ENCODE measurements around the gene FOXO6.

The FOXO6 gene

DNA sequence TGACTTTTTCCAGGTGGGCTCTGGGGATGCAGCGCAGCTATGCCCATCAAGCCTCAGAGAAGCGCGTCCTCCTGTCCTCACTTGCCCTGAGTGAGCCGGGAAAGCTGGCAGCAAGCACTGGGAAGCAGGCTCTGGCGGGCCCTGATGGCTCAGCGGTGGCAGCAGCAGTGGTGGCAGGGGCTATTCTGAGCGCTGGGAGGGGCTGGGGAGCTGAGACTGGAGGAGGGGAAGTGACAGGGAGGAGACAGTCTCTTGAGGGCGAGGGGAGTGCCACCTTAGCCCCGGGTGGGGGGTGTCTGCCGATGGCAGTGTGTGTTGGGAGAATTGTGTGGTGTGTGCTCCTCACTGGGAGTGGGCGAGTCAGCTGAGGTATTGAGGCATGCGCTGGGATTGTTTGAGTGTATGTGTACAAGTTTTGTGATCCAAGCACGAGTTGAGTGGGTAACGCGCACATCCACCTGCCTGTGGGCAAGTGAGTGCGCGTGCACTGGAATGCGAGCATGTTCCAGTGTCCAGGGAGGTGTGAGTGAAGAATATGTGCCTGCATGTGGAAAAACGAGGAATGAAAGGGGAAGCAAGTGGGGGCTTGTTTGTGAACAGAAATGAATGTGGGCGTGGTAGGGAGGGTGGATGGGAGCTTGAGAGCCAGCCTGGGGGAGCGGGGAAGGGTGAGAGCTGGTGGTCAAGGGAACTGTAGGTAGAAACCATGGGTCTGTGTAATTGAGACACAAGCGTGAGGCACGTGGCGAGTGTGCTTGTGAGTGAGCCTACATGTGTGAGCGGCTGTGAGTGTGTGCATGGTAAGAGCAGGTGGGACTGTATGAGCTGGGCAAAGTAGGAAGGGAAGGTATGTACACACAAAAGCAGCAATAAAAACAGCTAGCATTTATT lies 2.9 kb upstream of the FOXO6 start:
- TF ChIP-seq, protein P1, sequence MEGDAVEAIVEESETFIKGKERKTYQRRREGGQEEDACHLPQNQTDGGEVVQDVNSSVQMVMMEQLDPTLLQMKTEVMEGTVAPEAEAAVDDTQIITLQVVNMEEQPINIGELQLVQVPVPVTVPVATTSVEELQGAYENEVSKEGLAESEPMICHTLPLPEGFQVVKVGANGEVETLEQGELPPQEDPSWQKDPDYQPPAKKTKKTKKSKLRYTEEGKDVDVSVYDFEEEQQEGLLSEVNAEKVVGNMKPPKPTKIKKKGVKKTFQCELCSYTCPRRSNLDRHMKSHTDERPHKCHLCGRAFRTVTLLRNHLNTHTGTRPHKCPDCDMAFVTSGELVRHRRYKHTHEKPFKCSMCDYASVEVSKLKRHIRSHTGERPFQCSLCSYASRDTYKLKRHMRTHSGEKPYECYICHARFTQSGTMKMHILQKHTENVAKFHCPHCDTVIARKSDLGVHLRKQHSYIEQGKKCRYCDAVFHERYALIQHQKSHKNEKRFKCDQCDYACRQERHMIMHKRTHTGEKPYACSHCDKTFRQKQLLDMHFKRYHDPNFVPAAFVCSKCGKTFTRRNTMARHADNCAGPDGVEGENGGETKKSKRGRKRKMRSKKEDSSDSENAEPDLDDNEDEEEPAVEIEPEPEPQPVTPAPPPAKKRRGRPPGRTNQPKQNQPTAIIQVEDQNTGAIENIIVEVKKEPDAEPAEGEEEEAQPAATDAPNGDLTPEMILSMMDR (IDR thresholded peaks at IDR 0.05) = no peak
- Mint-ChIP-seq H3K4me1 (peaks cover 45% of the 10 kb centered on the region), H3K36me3 (ENCODE audit: low read depth) (no peaks in the 10 kb centered on the region), H3K9me3 (no peaks in the 10 kb centered on the region), H3K27me3 (ENCODE audit: low read depth, poor library complexity) (peaks cover 39% of the 10 kb centered on the region), H3K27ac (no peak overlapping the region), H3K4me3 (no peak overlapping the region)
- DNase-seq = no peak

- no peak for DNase-seq
- no peak overlapping the region for H3K27ac Mint-ChIP-seq
- H3K27me3 Mint-ChIP-seq (ENCODE audit: low read depth, poor library complexity) = peaks cover 46% of the 10 kb centered on the region
- peaks cover 52% of the 10 kb centered on the region for H3K4me1 Mint-ChIP-seq
- no peaks in the 10 kb centered on the region for H3K36me3 Mint-ChIP-seq (ENCODE audit: low read depth)
- no peaks in the 10 kb centered on the region for H3K9me3 Mint-ChIP-seq
- TF ChIP-seq, protein P1 (IDR thresholded peaks at IDR 0.05) = no peak
- peak overlapping the region; percentile 73 for H3K4me3 Mint-ChIP-seq
Measured at GRCh38 chr1:41359211-41360073, 1.8 kb upstream of the FOXO6 start.

GRCh38 chr1:41360074-41360785 lies 1.0 kb upstream of the FOXO6 start:
- no peak overlapping the region for H3K27ac Mint-ChIP-seq
- DNase-seq = no peak
- H3K27me3 Mint-ChIP-seq (ENCODE audit: low read depth, poor library complexity) = peaks cover 54% of the 10 kb centered on the region
- TF ChIP-seq, protein P1 (IDR thresholded peaks at IDR 0.05) = no peak
- peak overlapping the region; percentile 73 for H3K4me3 Mint-ChIP-seq
- no peaks in the 10 kb centered on the region for H3K36me3 Mint-ChIP-seq (ENCODE audit: low read depth)
- no peaks in the 10 kb centered on the region for H3K9me3 Mint-ChIP-seq
- peaks cover 58% of the 10 kb centered on the region for H3K4me1 Mint-ChIP-seq

DNA sequence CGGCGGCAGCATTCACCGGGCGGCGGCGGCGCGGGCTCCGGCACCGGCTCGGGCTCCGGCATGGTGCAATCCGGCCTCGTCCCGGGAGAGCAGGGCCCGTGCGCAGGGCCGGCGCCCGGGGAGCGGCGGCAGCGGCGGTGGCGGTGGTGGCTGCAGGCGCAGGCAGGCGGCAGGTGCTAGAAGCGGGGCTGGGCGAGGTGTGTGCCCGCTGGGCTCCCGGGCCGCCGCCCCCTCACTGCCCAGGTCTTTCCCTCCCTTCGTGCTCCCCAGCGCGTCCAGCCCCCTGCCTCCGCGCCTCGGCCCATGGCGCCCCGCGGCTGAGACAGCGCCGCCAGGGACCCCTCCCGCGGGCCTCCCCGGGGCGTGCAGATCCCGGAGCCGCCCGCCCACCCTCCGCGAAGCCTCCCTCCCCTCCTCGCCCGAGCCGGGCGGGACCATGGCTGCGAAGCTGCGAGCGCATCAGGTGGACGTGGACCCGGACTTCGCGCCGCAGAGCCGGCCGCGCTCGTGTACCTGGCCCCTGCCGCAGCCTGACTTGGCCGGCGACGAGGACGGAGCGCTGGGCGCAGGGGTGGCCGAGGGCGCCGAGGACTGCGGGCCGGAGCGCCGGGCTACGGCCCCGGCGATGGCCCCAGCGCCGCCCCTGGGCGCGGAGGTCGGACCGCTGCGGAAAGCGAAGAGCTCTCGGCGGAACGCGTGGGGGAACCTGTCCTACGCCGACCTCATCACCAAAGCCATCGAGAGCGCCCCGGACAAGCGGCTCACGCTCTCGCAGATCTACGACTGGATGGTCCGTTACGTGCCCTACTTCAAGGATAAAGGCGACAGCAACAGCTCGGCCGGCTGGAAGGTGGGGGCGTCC lies 492 bp downstream of the FOXO6 start:
- TF ChIP-seq, protein P1 (IDR thresholded peaks at IDR 0.05) = no peak
- peaks cover 67% of the 10 kb centered on the region for H3K4me1 Mint-ChIP-seq
- peak; percentile 55 for DNase-seq
- H3K4me3 Mint-ChIP-seq = peak overlapping the region; percentile 79
- peaks cover 60% of the 10 kb centered on the region for H3K27me3 Mint-ChIP-seq (ENCODE audit: low read depth, poor library complexity)
- H3K36me3 Mint-ChIP-seq (ENCODE audit: low read depth) = no peaks in the 10 kb centered on the region
- H3K9me3 Mint-ChIP-seq = no peaks in the 10 kb centered on the region
- no peak overlapping the region for H3K27ac Mint-ChIP-seq

DNA sequence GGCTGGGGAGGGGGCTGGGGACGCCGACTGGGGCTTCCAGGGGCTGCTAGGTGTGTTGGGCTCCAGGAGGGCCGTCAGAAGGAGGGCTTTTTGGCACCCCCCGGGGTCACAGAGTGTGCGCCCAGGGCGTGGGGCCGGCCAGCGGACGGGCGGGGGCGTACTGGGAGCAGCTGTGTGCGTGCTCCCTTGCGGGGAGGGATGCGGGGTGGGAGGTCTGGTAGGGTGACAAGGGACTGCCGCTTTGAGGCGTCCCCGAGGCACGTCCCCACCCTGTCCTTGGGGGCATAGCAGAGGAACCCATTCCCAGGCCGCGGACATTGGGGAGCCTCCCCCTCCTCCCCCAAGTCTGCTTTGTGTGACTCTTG lies 1.1 kb downstream of the FOXO6 start:
- Mint-ChIP-seq H3K36me3 (ENCODE audit: low read depth) (no peaks in the 10 kb centered on the region), H3K27me3 (ENCODE audit: low read depth, poor library complexity) (peaks cover 65% of the 10 kb centered on the region), H3K4me1 (peaks cover 71% of the 10 kb centered on the region), H3K27ac (no peak overlapping the region), H3K4me3 (peak overlapping the region; percentile 79), H3K9me3 (no peaks in the 10 kb centered on the region)
- peak; percentile 39 for DNase-seq
- TF ChIP-seq, protein P1 (IDR thresholded peaks at IDR 0.05) = no peak

All from nephron progenitor cell (in vitro differentiated cells).